CD14-positive monocyte (primary cell): Measurements from ENCODE around the gene GALNT17. TPM values are rescaled to one million over a fixed set of nuclear protein-coding genes. Genes with fewer than 3 reads are reported as not detected.

Experiments used
- DNase-seq, 3 donors: peaks; one replicate each; pipeline ENCODE4 v3.0.0-alpha.2; 2011 to 2022
- H2AFZ ChIP-seq: 2 replicates; pipeline ENCODE4 v1.6.0; 2012; ENCODE audit warnings: mild to moderate bottlenecking, low read depth, low read length, inconsistent platforms; ENCODE audit not compliant: insufficient read depth, poor library complexity, severe bottlenecking
- H3K27ac ChIP-seq, 2 donors: 1 replicate in 1 of 2; 2 replicates in 1 of 2; pipeline ENCODE4 v1.5.1; 2012 to 2013; ENCODE audit warnings: low read length in 2 of 2, control low read depth in 1 of 2, inconsistent platforms in 1 of 2, low read depth in 1 of 2, mild to moderate bottlenecking in 1 of 2
- H3K27me3 ChIP-seq, 2 donors: one replicate each; pipeline versions ENCODE4 v1.6.0 to v1.6.1; 2011 to 2013; ENCODE audit warnings: low read length in 2 of 2; ENCODE audit not compliant: control insufficient read depth in 2 of 2, insufficient read depth in 2 of 2
- H3K36me3 ChIP-seq, 2 donors: replicated peaks in 1 of 2; 1 replicate in 1 of 2; 2 replicates in 1 of 2; pipeline versions ENCODE4 v1.5.1 to v1.6.1; 2012 to 2013; ENCODE audit warnings: low read length in 2 of 2, control low read depth in 1 of 2, inconsistent platforms in 1 of 2, mild to moderate bottlenecking in 1 of 2; ENCODE audit not compliant: insufficient read depth in 2 of 2, control insufficient read depth in 1 of 2
- H3K4me1 ChIP-seq, 2 donors: 1 replicate in 1 of 2; 2 replicates in 1 of 2; pipeline versions ENCODE4 v1.5.1 to v1.6.1; 2012 to 2013; ENCODE audit warnings: low read length in 2 of 2, control low read depth in 1 of 2, inconsistent platforms in 1 of 2, mild to moderate bottlenecking in 1 of 2, moderate library complexity in 1 of 2; ENCODE audit not compliant: insufficient read depth in 2 of 2, control insufficient read depth in 1 of 2
- H3K4me2 ChIP-seq: replicated peaks from 2 replicates; pipeline ENCODE3; 2012; ENCODE audit warnings: low read length, moderate library complexity, mild to moderate bottlenecking; ENCODE audit not compliant: poor library complexity, severe bottlenecking; ENCODE audit errors: extremely low read depth
- H3K4me3 ChIP-seq, 3 experiments: fragments of 200-600 bp in 1 of 3; sonication (generic) in 1 of 3; replicated peaks in 1 of 3; 1 replicate in 2 of 3; 2 replicates in 1 of 3; pipeline ENCODE4 v1.5.1; 2011 to 2013; ENCODE audit warnings: low read length in 3 of 3, mild to moderate bottlenecking in 3 of 3, control low read depth in 2 of 3, low read depth in 2 of 3, inconsistent platforms in 1 of 3, moderate library complexity in 1 of 3
- H3K79me2 ChIP-seq: 2 replicates; pipeline ENCODE4 v1.6.0; 2012; ENCODE audit warnings: mild to moderate bottlenecking, control low read depth, inconsistent platforms, low read length, moderate library complexity; ENCODE audit not compliant: insufficient read depth
- H3K9ac ChIP-seq: 2 replicates; pipeline ENCODE4 v1.6.0; 2017; ENCODE audit warnings: low read length, mild to moderate bottlenecking; ENCODE audit not compliant: insufficient read depth, poor library complexity, severe bottlenecking
- H3K9me3 ChIP-seq, 2 donors: replicated peaks in 1 of 2; 1 replicate in 1 of 2; 2 replicates in 1 of 2; pipeline versions ENCODE4 v1.5.1 to v1.6.1; 2012 to 2013; ENCODE audit warnings: low read length in 2 of 2, control low read depth in 1 of 2; ENCODE audit not compliant: control insufficient read depth in 1 of 2, insufficient read depth in 1 of 2
- H4K20me1 ChIP-seq: 2 replicates; pipeline ENCODE4 v1.6.0; 2012; ENCODE audit warnings: mild to moderate bottlenecking, low read length, control low read depth, moderate library complexity; ENCODE audit not compliant: insufficient read depth
- H3K27ac Mint-ChIP-seq, 7 donors: one replicate each; pipeline ENCODE4 v1.8.0; 2020; ENCODE audit warnings: mild to moderate bottlenecking in 7 of 7, mixed read lengths in 7 of 7, moderate library complexity in 6 of 7, inconsistent platforms in 2 of 7
- H3K27me3 Mint-ChIP-seq, 3 donors: one replicate each; pipeline ENCODE4 v1.8.0; 2021 to 2022; ENCODE audit warnings: low read depth in 3 of 3, mild to moderate bottlenecking in 3 of 3, mixed read lengths in 3 of 3, moderate library complexity in 3 of 3, inconsistent platforms in 1 of 3
- H3K36me3 Mint-ChIP-seq, 2 donors: one replicate each; pipeline ENCODE4 v1.8.0; 2020; ENCODE audit warnings: mixed read lengths in 2 of 2, inconsistent platforms in 1 of 2, mild to moderate bottlenecking in 1 of 2
- H3K4me1 Mint-ChIP-seq: one replicate; pipeline ENCODE4 v1.8.0; 2020; ENCODE audit warnings: mild to moderate bottlenecking, mixed read lengths
- H3K4me3 Mint-ChIP-seq, 2 donors: one replicate each; pipeline ENCODE4 v1.8.0; 2020; ENCODE audit warnings: mild to moderate bottlenecking in 2 of 2, mixed read lengths in 2 of 2, moderate library complexity in 1 of 2
- H3K9me3 Mint-ChIP-seq, 7 donors: one replicate each; pipeline ENCODE4 v1.8.0; 2020 to 2022; ENCODE audit warnings: mixed read lengths in 7 of 7, mild to moderate bottlenecking in 6 of 7, moderate library complexity in 6 of 7, inconsistent platforms in 2 of 7
- CTCF ChIP-seq: fragments of 200-600 bp; IDR thresholded peaks from one replicate; pipeline ENCODE4 v1.8.0; 2022; ENCODE audit warnings: antibody characterized with exemption, mild to moderate bottlenecking
- WGBS: methylation state at CpG from one replicate; pipeline ENCODE4 v1.1.5; 2013; ENCODE audit warnings: missing lambda C conversion rate; ENCODE audit not compliant: insufficient coverage; 5-methylcytosine and 5-hydroxymethylcytosine counted together
- intact Hi-C, 2 donors: fragments of 100-400 bp; cut with micrococcal nuclease; formaldehyde crosslinking; loops; one replicate each; pipeline versions ENCODE4 v1.15.0 to v1.15.1; 2023
- polyA plus RNA-seq, 3 donors: library from polyadenylated mRNA; depleted of rRNA in 1 of 3; unstranded in 2 of 3; stranded (reverse) in 1 of 3; fragments of 300-500 nt in 2 of 3; fragments of >200 nt in 1 of 3; fragmentation: Illumina TruSeq in 2 of 3; gene quantifications; 1 replicate in 2 of 3; 2 replicates in 1 of 3; pipeline ENCODE4 v1.2.3, GENCODE V29; 2012 to 2021

The GALNT17 gene
- polyA plus RNA-seq, 3 donors: not detected

DNA sequence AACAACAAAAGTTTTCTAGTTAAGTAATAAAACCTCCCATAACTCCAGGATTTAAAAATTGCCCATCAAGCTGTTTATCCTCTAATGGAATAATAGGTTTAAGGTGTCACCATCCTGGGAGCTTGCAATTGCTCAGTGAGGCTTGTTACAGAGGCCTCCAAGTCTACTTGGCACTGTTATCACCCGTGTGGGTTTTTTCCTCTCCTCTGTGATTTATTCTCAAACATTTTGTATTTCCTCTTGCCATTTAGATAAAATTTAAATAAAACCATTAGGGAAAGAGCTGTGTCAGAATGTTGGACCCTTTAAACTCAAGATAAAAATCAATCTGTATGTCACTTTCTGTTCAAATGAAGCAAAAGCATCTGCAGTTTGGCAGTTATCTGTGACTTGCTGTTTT is 202.6 kb downstream of the GALNT17 start:
- Histone ChIP-seq H2AFZ (no peak overlapping the region), H3K9ac (no peak overlapping the region), H3K9me3 (peaks cover 27 to 28% of the 10 kb centered on the region in 2 donors), H3K27me3 (no peaks in the 10 kb centered on the region), H3K4me1 (no peaks in the 10 kb centered on the region), H3K4me2 (no peak overlapping the region), H3K79me2 (no peaks in the 10 kb centered on the region), H3K27ac (no peak overlapping the region), H3K36me3 (no peaks in the 10 kb centered on the region), H3K4me3 (no peak overlapping the region), H4K20me1 (no peaks in the 10 kb centered on the region)
- intact Hi-C loops: no loop called here
- H3K4me1 Mint-ChIP-seq: no peaks in the 10 kb centered on the region
- DNase-seq: no peak
- H3K27me3 Mint-ChIP-seq: no peaks in the 10 kb centered on the region
- WGBS: no CpG with 5 or more reads among the region's 1 CpG
- no peak overlapping the region for H3K27ac Mint-ChIP-seq
- H3K4me3 Mint-ChIP-seq: no peak overlapping the region
- TF ChIP-seq CTCF: no peak
- peaks cover 5 to 37% (median 22%) of the 10 kb centered on the region in 7 donors for H3K9me3 Mint-ChIP-seq
- H3K36me3 Mint-ChIP-seq: no peaks in the 10 kb centered on the region

GRCh38 chr7:71338866-71339265 is 206.9 kb downstream of the GALNT17 start:
- Histone ChIP-seq H3K79me2 (no peaks in the 10 kb centered on the region), H3K4me1 (no peaks in the 10 kb centered on the region), H3K27me3 (no peaks in the 10 kb centered on the region), H2AFZ (no peak overlapping the region), H3K27ac (no peak overlapping the region), H4K20me1 (no peaks in the 10 kb centered on the region), H3K4me3 (no peak overlapping the region), H3K9ac (no peak overlapping the region), H3K4me2 (no peak overlapping the region), H3K36me3 (no peaks in the 10 kb centered on the region), H3K9me3 (peaks cover 18 to 30% of the 10 kb centered on the region in 2 donors)
- Mint-ChIP-seq H3K36me3 (no peaks in the 10 kb centered on the region), H3K4me1 (no peaks in the 10 kb centered on the region), H3K4me3 (no peak overlapping the region), H3K27ac (no peak overlapping the region), H3K27me3 (no peaks in the 10 kb centered on the region), H3K9me3 (peaks cover 4 to 41% (median 24%) of the 10 kb centered on the region in 7 donors)
- intact Hi-C loops: no loop called here
- no peak for TF ChIP-seq CTCF
- no peak for DNase-seq
- WGBS: no CpG with 5 or more reads among the region's 2 CpGs
